Left ventricle myocardium superior (tissue), 1 donor: ENCODE data around the gene SNTG2. TPM values are rescaled to one million over a fixed set of nuclear protein-coding genes. Genes with fewer than 3 reads are reported as not detected.

ENCODE experiments used
- ATAC-seq: fragments of 200-7000 bp; cut with Tn5 transposase; one replicate; pipeline ENCODE4 v1.9.1; 2020; ENCODE audit warnings: mild to moderate bottlenecking, moderate library complexity
- DNase-seq: peaks from one replicate; pipeline ENCODE4 v3.0.0-alpha.2; 2020
- intact Hi-C: fragments of 100-400 bp; cut with micrococcal nuclease; formaldehyde crosslinking; loops from one replicate; pipeline ENCODE4 v1.11.0; 2022
- total RNA-seq: library from RNA; stranded (reverse); fragmentation: NEBNext Ultra II Directional; extraction: Animal tissue kit (Norgen Biotek cat#: 25700); gene quantifications from one replicate; pipeline ENCODE4 v1.2.1, GENCODE V29; 2021
- donor health status: DM: no; HTN: yes; CAD: no; lungs with severe emphysema.

The SNTG2 gene
- total RNA-seq, 1 donor from 2014 or later: 0.77 TPM

- ATAC-seq (no peak), DNase-seq (no peak)
- intact Hi-C loops: no loop called here
Measured at GRCh38 chr2:1277634-1278033, 327.0 kb downstream of the SNTG2 start.

DNA sequence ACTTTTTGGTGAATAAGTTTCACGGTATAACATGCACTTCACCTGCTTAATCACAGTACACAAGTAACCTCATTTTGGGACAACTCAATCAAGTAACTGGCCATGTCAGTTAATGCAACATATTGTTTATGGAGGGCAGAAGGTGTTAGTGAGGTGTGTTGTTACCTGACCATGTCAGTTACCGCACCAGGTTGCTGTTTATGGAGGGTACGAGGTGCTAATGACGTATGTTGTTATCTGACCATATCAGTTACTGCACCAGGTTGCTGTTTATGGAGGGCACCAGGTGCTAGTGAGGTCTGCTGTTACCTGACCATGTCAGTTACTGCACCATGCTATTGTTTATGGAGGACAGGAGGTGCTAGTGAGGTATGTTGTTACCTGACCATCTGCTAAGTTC lies 327.5 kb downstream of the SNTG2 start:
- intact Hi-C loops: no loop called here
- ATAC-seq: no peak

DNA sequence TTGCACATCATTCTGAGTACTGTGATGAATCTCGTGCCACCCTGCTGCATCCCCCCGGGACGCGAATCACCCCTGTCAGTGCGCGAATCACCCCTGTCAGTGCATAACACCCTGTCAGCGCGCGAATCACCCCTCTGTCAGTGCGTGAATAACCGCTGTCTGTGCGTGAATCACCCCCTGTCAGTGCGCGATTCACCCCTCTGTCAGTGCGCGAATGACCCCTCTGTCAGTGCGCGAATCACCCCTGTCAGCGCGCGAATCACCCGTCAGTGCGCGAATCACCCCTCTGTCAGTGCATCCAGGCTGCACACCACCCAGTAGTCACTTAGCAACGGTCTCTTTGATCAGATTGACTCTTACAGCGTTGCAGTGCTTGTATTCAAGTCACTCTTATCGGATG lies 328.2 kb downstream of the SNTG2 start:
- no peak for ATAC-seq
- DNase-seq: no peak
- intact Hi-C loops: no loop called here

More for the DNA sequence above, 327.5 kb downstream of the SNTG2 start:
- DNase-seq: no peak

GRCh38 chr2:1282552-1282951 lies 331.9 kb downstream of the SNTG2 start:
- ATAC-seq (peak; percentile 29), DNase-seq (no peak)
- intact Hi-C loops: no loop called here

DNA sequence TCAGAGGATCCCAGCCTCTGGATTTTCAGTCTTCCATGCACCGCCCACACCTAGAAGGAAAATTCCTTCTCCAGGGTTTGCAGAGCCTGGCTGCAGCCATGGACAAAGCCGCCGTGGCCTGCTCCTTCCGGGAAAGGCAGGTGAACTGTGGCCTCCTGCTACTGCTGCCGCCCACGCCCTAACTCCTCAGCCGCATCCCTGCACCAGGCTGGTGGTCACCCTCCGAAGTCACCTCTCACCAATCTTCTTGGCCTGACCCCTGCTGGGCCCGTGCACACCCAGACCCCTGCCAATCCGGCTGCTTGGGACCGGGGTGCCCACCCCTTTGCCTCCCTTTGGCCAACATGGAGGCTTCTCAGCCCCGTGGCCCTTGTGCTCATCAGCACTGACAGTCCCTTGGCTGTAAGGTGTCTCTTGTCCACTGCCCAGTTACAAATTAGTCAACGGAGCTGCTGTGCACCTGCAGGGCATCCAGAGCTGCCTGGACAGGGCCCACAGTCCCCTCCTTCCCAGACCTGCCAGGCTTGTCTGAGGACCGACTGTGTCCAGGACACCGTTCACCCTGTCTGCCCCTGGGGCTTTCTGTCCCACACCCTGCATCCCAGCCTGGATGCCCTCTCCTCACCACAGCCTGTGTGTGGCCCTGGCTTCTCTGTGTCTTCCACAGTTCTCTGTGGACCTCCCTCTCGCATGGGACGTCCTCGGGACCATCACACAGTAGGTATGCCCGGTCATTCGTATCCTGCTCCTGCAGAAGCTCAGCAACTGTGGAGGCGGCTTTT lies 332.6 kb downstream of the SNTG2 start:
- DNase-seq (no peak), ATAC-seq (no peak)
- intact Hi-C loops: no loop called here

DNA sequence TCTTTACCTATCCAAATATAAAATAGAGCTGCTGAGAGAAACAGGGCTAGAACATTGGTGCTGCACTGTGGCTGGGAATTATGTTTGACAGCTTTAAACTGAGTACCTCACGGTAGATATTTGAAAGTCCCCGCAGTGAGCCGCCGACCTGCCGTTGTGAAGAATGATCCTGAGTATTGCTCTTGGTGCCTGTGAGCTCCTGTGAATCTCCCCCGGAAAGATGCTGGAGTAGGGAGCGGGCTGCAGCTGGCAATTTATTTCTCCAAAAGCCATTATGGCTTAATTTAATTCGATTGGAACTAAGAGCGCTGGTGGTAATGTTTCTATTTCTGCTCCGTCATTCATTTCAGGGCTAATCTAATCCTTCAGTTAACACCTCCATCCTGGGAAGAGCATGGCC lies 333.2 kb downstream of the SNTG2 start:
- DNase-seq: no peak
- intact Hi-C loops: no loop called here

GRCh38 chr2:1286929-1287328 lies 336.3 kb downstream of the SNTG2 start:
- ATAC-seq (no peak), DNase-seq (no peak)
- intact Hi-C loops: no loop called here

More for the DNA sequence above, 333.2 kb downstream of the SNTG2 start:
- no peak for ATAC-seq

GRCh38 chr2:1287427-1287826 lies 336.8 kb downstream of the SNTG2 start:
- intact Hi-C loops: no loop called here
- DNase-seq (no peak), ATAC-seq (no peak)

DNA sequence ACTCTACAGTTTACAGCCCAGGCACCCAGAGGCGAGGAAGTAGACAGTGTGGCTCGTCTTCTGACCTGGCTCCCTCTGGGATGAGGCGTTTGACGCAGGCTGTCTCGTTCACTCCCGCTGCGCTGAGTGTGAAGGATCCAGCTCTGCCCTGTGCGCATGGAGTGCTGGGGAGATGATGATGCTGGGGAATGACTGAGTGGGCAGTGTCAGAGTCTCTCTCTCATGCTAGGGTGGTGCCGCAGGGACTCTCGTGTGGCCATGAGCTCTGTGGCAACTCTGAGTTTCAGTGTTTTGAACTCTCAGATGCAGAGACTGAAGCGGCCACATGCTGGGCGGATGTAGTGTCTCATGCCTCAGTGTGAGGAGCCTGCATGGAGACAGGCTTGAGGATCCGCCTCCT lies 344.3 kb downstream of the SNTG2 start:
- intact Hi-C loops: no loop called here
- no peak for DNase-seq
- ATAC-seq: no peak

- no peak for ATAC-seq
- intact Hi-C loops: no loop called here
- DNase-seq: no peak
Measured at GRCh38 chr2:1295740-1296139, 345.1 kb downstream of the SNTG2 start.

DNA sequence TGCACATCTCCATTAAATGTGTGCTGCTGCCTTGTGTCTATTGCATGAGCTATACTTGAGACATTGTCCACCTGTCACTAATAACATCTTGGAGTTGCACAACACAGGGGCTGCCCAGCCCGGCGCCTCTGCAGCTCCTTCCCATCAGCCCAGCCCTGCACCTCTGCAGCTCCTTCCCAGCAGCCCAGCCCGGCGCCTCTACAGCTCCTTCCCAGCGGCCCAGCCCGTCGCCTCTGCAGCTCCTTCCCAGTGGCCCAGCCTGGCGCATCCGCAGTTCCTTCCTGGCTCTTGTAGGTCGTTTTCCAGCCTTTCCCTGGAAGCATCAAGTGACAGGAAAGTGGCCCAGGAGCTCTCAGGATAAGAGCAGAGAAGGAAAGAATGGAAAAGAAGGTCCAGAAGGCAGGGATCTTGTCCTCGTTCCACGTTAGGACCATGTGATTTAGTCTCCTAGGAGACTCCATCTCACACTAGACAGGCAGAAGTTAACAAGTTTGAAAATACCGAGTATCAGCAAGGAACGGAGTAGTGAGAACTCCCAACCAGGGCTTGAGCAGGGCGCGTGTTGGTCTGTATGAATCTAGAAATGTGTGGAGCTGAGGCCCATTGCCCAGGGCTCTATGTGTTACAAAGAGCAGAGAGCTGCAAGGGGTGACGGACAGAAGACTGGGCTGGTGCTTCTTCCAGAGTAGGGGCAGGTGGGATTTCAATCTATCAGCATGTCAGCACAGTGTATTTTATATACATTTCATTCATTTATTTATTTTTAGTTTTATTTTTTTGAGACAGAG lies 346.9 kb downstream of the SNTG2 start:
- ATAC-seq (no peak), DNase-seq (no peak)
- intact Hi-C loops: no loop called here

DNA sequence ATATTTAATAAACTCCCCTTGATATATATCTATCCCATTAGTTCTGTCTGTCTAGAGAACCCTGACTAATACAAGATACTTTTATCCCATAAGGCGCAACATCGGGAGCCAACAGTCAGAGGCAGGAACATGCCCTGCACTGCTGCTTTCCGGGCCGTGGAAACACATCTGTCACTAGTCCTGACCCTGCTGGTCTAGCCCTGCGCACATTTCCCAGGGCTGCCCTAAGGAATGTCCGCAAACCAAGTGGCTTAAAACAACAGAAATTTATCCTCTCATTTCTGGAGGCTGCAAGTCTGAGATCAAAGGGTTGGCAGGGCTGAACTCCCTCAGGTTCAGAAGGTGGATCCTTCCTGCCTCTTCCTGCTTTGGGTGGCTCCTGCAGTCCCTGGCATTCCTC lies 348.4 kb downstream of the SNTG2 start:
- intact Hi-C loops: no loop called here
- no peak for ATAC-seq
- DNase-seq: no peak

GRCh38 chr2:1300284-1300683 lies 349.6 kb downstream of the SNTG2 start:
- intact Hi-C loops: no loop called here
- no peak for ATAC-seq

DNA sequence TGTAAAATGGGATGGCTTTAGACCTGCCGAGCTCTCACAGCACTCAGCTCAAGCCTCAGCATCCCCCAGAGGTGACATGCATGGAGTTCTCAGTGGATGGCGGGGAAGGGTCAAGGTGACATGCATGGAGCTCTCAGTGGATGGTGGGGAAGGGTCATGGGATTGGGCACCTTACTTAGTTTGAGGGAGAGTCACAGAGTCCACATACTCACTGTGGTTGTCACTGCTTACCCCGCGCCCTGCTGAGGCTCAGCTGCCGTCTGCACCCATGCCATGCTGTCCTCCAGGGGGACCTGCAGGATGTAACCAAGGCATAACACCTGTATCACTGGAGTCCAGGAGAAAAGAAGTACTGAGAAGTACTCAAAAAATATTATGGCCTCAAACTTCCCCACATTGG lies 350.4 kb downstream of the SNTG2 start:
- intact Hi-C loops: no loop called here
- ATAC-seq (no peak), DNase-seq (no peak)

More at GRCh38 chr2:1300284-1300683, 349.6 kb downstream of the SNTG2 start:
- DNase-seq: no peak

DNA sequence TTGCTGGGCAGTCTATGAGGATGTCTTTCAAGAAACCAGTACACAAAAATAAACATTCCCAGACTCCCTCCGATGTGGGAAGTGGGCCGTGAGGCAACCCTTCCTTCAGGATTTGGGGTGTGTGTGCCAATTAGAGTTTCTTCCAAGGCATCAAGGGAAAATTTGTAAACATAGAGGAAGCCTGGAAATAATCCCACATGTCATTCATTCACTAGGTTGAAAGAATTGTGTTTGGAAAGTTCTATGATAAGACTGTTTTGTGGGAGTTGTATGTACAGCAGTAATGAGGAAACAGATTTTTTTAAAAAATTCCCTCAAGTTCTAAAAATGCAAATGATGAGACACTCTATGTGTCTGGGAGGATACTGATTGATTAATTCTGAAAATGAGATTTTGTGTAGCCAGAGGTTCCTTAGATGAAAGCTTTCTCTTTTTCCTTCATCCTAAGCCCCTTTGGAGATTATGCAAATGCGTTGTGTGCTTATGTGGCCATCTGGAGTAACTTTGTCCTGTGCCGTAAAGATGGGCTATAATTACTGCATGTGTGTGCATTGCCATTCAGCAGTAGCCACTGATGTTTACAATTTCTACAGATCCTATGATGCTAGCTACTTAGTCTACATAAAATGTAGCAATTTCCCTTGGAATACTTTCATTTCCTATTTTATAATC lies 354.8 kb downstream of the SNTG2 start:
- DNase-seq (no peak), ATAC-seq (no peak)
- intact Hi-C loops: no loop called here

- ATAC-seq (no peak), DNase-seq (no peak)
- intact Hi-C loops: no loop called here
Measured at GRCh38 chr2:1306014-1306686, 355.5 kb downstream of the SNTG2 start.

DNA sequence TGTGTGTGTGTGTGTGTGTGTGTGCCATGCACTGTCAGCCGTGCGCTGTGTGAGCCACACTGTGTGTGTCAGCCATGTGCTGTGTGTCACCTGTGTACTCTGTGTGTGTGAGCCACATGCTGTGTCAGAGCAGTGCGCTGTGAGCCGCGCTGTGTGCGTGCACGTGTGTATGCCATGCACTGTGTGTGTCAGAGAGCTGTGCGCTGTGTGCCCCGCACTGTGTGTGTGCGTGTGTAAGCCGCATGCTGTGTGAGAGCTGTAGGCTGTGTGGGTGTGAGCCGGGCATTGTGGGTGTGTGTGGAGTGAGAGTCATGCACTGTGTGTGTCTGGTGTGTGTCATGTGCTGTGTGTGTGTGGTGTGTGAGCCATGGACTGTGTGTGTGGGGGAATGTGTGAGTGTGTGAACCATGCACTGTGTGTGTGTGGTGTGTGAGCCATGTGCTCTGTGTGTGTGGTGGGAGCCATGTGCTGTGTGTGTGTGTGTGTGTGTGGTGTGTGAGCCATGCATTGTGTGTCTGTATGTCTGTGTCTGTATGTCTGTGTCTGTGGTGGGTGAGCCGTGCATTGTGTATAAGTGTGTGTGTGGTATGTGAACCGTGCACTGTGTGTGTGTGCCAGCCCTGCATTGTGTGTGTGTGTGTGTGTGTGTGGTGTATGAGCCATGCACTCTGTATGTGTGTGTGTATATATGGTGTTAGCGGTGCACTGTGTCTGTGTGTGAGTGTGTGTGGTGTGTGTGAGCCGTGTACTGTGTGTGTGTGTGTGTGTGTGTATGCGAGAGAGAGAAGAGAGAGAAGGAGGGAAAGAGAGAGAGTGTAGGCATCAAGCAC lies 356.3 kb downstream of the SNTG2 start:
- intact Hi-C loops: no loop called here
- ATAC-seq (no peak), DNase-seq (no peak)

DNA sequence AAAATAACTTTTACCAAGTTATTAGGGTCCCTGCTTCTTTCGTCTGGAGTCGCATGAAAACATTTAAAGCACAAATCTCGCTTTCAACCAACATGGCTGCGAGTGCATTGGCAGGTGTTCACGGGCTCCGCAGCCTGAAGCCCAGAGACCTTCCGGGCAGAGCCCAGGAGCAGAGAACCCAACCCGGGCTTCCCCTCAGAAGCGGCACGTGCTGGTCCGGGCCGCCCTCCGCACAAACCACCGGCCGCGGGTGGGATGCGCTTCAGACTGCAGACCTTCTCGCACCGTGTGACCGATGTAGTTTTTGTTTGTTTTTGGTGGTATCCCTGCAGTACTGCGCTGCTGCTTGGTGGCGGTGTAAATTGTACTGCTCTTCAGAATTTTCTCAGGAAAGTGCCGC lies 357.0 kb downstream of the SNTG2 start:
- DNase-seq: no peak
- intact Hi-C loops: no loop called here
- ATAC-seq: no peak

- no peak for ATAC-seq
- intact Hi-C loops: no loop called here
Measured at GRCh38 chr2:1308678-1309077, 358.0 kb downstream of the SNTG2 start.

More at GRCh38 chr2:1308678-1309077, 358.0 kb downstream of the SNTG2 start:
- DNase-seq: no peak
